Tibial nerve (tissue), 4 donors: ENCODE data around the gene KRTAP10-2. TPM values are rescaled to one million over a fixed set of nuclear protein-coding genes. Genes with fewer than 3 reads are reported as not detected.

Source experiments
- DNase-seq, 2 donors: peaks; one replicate each; pipeline ENCODE4 v3.0.0-alpha.2; 2019; ENCODE audit warnings: low spot score in 2 of 2
- H3K27ac ChIP-seq, 4 donors: fragments of 200-600 bp; sonication (generic) in 3 of 4; one replicate each; pipeline ENCODE4 v1.5.1; 2017 to 2019; ENCODE audit warnings: mild to moderate bottlenecking in 1 of 4
- H3K27me3 ChIP-seq, 2 donors: fragments of 200-600 bp; sonication (generic) in 1 of 2; one replicate each; pipeline versions ENCODE4 v1.5.1 to v1.6.0; 2017 to 2019
- H3K36me3 ChIP-seq, 3 donors: fragments of 200-600 bp; sonication (generic); one replicate each; pipeline ENCODE4 v1.5.1; 2018 to 2019
- H3K4me1 ChIP-seq, 4 donors: fragments of 200-600 bp; sonication (generic) in 3 of 4; one replicate each; pipeline ENCODE4 v1.5.1; 2017 to 2019
- H3K4me3 ChIP-seq, 4 donors: fragments of 200-600 bp; sonication (generic) in 3 of 4; one replicate each; pipeline ENCODE4 v1.5.1; 2017 to 2019; ENCODE audit warnings: mild to moderate bottlenecking in 1 of 4, moderate library complexity in 1 of 4
- H3K9me3 ChIP-seq, 4 donors: fragments of 200-600 bp; sonication (generic) in 3 of 4; one replicate each; pipeline ENCODE4 v1.5.1; 2017 to 2019
- EP300 ChIP-seq, 2 donors: sonication (generic); formaldehyde crosslinking; IDR thresholded peaks; one replicate each; pipeline ENCODE4 v1.6.1; 2017; ENCODE audit warnings: antibody characterized with exemption in 2 of 2, mild to moderate bottlenecking in 1 of 2
- POLR2A ChIP-seq, 2 donors: fragments of 450-650 bp; IDR thresholded peaks; one replicate each; pipeline ENCODE4 v1.6.1; 2017; ENCODE audit warnings: antibody characterized with exemption in 2 of 2, mild to moderate bottlenecking in 2 of 2, moderate library complexity in 2 of 2
- WGBS, 2 donors: methylation state at CpG; one replicate each; pipeline ENCODE4 v1.1.5; 2018; 5-methylcytosine and 5-hydroxymethylcytosine counted together
- total RNA-seq, 4 donors: library from RNA; depleted of rRNA; stranded (reverse); fragments of >200 nt; gene quantifications; one replicate each; pipeline ENCODE4 v1.1.0, GENCODE V29; 2016
- TF ChIP-seq, protein P1 (sequence below), 5 experiments: fragments of 200-600 bp in 3 of 5; fragments of 450-650 bp in 2 of 5; sonication (generic) in 3 of 5; IDR thresholded peaks; one replicate each; pipeline ENCODE4 v1.5.1; 2016 to 2019; ENCODE audit warnings: antibody characterized with exemption in 5 of 5, mild to moderate bottlenecking in 3 of 5, moderate library complexity in 2 of 5

Gene KRTAP10-2
- total RNA-seq, 4 donors from 2014 or later: not detected

DNA sequence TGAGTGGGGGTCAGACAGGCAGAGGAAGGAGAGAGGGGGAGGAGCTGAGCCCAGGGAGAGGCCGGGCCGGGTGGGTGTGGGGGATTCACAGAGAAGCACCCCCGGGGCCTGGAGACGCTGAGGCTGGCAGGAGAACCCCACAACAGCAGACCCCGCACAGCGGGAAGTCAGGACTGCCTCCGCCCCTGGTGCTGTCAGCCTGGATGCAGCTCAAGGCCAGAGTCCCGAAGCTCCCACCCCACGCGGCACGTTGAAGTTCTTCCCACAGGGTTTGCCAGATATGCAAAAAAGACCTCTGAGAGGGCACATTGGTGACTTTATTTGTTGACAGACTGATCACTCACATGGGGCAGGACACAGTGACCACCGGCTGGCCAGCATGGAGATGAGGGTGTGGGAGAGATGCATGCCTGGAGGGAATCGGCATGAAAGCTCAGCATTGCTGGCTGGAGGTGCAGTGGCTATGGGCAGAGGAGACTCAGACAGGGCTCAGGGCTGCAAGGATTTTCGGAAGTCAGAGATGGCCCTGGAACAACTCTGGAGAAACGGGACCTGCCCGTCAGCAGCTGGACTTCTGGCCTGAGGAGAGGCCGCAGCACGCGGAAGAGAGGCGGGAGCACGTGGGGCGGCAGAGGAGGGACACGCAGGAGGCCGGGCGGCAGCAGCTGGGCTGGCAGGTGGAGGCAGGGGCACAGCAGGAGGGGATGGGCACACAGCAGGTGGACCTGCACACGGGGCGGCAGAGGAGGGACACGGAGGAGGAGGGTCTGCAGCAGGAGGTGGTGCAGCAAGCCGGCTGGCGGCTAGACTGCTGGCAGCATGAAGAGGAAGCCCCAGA lies 6.4 kb upstream of the KRTAP10-2 start:
- peaks cover 0 to 29% (median 0%) of the 10 kb centered on the region in 4 donors for H3K9me3 ChIP-seq
- no peaks in the 10 kb centered on the region for H3K36me3 ChIP-seq
- no peak for TF ChIP-seq EP300 (IDR thresholded peaks at IDR 0.05)
- TF ChIP-seq, protein P1, sequence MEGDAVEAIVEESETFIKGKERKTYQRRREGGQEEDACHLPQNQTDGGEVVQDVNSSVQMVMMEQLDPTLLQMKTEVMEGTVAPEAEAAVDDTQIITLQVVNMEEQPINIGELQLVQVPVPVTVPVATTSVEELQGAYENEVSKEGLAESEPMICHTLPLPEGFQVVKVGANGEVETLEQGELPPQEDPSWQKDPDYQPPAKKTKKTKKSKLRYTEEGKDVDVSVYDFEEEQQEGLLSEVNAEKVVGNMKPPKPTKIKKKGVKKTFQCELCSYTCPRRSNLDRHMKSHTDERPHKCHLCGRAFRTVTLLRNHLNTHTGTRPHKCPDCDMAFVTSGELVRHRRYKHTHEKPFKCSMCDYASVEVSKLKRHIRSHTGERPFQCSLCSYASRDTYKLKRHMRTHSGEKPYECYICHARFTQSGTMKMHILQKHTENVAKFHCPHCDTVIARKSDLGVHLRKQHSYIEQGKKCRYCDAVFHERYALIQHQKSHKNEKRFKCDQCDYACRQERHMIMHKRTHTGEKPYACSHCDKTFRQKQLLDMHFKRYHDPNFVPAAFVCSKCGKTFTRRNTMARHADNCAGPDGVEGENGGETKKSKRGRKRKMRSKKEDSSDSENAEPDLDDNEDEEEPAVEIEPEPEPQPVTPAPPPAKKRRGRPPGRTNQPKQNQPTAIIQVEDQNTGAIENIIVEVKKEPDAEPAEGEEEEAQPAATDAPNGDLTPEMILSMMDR (IDR thresholded peaks at IDR 0.05): no peak
- TF ChIP-seq POLR2A (IDR thresholded peaks at IDR 0.05): no peak
- peaks cover 0 to under 1% of the 10 kb centered on the region in 2 donors for H3K27me3 ChIP-seq
- H3K27ac ChIP-seq: no peak overlapping the region
- H3K4me1 ChIP-seq: no peaks in the 10 kb centered on the region
- no peak overlapping the region for H3K4me3 ChIP-seq
- no peak for DNase-seq
- WGBS, 2 donors: 50 to 54% methylated on average over 25 to 30 of the region's 30 CpGs

- DNase-seq: no peak
- Histone ChIP-seq H3K36me3 (no peaks in the 10 kb centered on the region), H3K27ac (no peak overlapping the region), H3K4me1 (no peaks in the 10 kb centered on the region), H3K4me3 (no peak overlapping the region), H3K27me3 (peaks cover 0 to 9% of the 10 kb centered on the region in 2 donors), H3K9me3 (peaks cover 0 to 21% (median 0%) of the 10 kb centered on the region in 4 donors)
- TF ChIP-seq POLR2A (IDR thresholded peaks at IDR 0.05) (no peak), EP300 (IDR thresholded peaks at IDR 0.05) (no peak)
- TF ChIP-seq, protein P1 (IDR thresholded peaks at IDR 0.05): no peak
- 76 to 81% methylated on average over 9 of the region's 9 CpGs for WGBS, 2 donors
These were observed 5.6 kb upstream of the KRTAP10-2 start for GRCh38 chr21:44556879-44557278.

- 72 to 73% methylated on average over 8 to 13 of the region's 13 CpGs for WGBS, 2 donors
- DNase-seq: no peak
- no peak overlapping the region for H3K4me3 ChIP-seq
- peaks cover 0 to 12% of the 10 kb centered on the region in 2 donors for H3K27me3 ChIP-seq
- TF ChIP-seq, protein P1 (IDR thresholded peaks at IDR 0.05): no peak
- no peak for TF ChIP-seq POLR2A (IDR thresholded peaks at IDR 0.05)
- no peak for TF ChIP-seq EP300 (IDR thresholded peaks at IDR 0.05)
- no peaks in the 10 kb centered on the region for H3K36me3 ChIP-seq
- no peak overlapping the region for H3K27ac ChIP-seq
- H3K4me1 ChIP-seq: no peaks in the 10 kb centered on the region
- peaks cover 0 to 21% (median 0%) of the 10 kb centered on the region in 4 donors for H3K9me3 ChIP-seq
These were observed 4.0 kb upstream of the KRTAP10-2 start for GRCh38 chr21:44555200-44555875.

DNA sequence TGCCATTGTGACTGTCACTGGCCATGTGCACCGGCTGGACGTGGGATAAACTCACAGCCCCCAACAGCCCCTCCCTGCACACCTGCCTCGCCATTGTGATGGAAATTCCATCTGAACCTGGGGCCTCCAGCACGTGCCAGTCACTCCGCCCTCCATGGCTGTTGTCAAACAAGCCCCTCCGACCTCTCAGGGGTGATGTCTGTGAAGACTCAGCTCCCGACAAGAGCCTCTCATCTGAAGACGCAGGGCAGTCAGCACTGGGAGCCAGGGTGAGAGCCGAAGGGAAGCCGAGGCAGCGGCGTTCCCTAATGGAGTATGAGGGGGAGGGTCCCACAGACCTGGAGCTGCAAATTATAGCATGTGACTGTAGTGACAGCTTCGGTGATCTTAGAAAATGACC lies 1.4 kb upstream of the KRTAP10-2 start:
- no peak for TF ChIP-seq POLR2A (IDR thresholded peaks at IDR 0.05)
- TF ChIP-seq EP300 (IDR thresholded peaks at IDR 0.05): no peak
- TF ChIP-seq, protein P1 (IDR thresholded peaks at IDR 0.05): no peak
- 57 to 67% methylated on average over 12 to 13 of the region's 13 CpGs for WGBS, 2 donors
- H3K4me1 ChIP-seq: no peaks in the 10 kb centered on the region
- H3K9me3 ChIP-seq: peaks cover 0 to 14% (median 0%) of the 10 kb centered on the region in 4 donors
- no peaks in the 10 kb centered on the region for H3K36me3 ChIP-seq
- H3K27ac ChIP-seq: no peak overlapping the region
- H3K27me3 ChIP-seq: peaks cover 0 to 22% of the 10 kb centered on the region in 2 donors
- no peak overlapping the region for H3K4me3 ChIP-seq
- no peak for DNase-seq

DNA sequence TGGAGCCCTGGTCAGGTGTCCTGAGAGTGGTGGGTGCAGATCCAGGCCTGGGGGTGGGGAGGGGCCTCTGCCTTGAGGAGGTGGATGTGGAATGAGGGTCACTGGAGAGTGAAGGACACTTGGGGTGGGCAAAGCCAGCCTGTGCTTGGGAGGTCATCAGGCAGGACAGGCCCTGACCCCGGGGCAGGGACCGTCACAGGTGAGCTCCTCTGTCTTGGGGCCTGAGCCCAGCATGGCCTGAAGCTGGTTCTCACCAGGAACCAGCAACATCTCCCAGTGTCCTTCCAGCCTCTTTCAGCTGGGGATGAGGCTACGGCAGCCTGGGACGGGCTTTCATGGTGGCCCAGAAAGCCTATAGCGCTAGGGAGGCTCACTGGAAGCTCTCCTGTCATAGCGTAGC lies 831 bp upstream of the KRTAP10-2 start:
- no peak for DNase-seq
- WGBS, 2 donors: 91 to 94% methylated on average over 5 to 6 of the region's 6 CpGs
- peaks cover 0 to 22% of the 10 kb centered on the region in 2 donors for H3K27me3 ChIP-seq

More for the DNA sequence above, 831 bp upstream of the KRTAP10-2 start:
- Histone ChIP-seq H3K36me3 (no peaks in the 10 kb centered on the region), H3K4me1 (no peaks in the 10 kb centered on the region), H3K27ac (no peak overlapping the region), H3K4me3 (no peak overlapping the region), H3K9me3 (peaks cover 0 to 19% (median 0%) of the 10 kb centered on the region in 4 donors)
- TF ChIP-seq EP300 (IDR thresholded peaks at IDR 0.05): no peak
- TF ChIP-seq, protein P1 (IDR thresholded peaks at IDR 0.05): no peak
- TF ChIP-seq POLR2A (IDR thresholded peaks at IDR 0.05): no peak
